ENCODE data around the gene FBXL16.

GRCh38 chr16:660459-661183 lies 45.0 kb downstream of the FBXL16 start:
- peak; percentile 29 for TF ChIP-seq CTCF (IDR thresholded peaks at IDR 0.05; ENCODE audit: low read length)
- TF ChIP-seq EZH2 (IDR thresholded peaks at IDR 0.05; ENCODE audit: borderline replicate concordance, low read length): no peak

Data from OCI-LY1 (cell line).